Tibial nerve (tissue), 4 donors: Measurements from ENCODE around the gene ACSL1. TPM values are rescaled to one million over a fixed set of nuclear protein-coding genes. Genes with fewer than 3 reads are reported as not detected.

ENCODE experiments used
- DNase-seq, 2 donors: peaks; one replicate each; pipeline ENCODE4 v3.0.0-alpha.2; 2019; ENCODE audit warnings: low spot score in 2 of 2
- H3K27ac ChIP-seq, 4 donors: fragments of 200-600 bp; sonication (generic) in 3 of 4; one replicate each; pipeline ENCODE4 v1.5.1; 2017 to 2019; ENCODE audit warnings: mild to moderate bottlenecking in 1 of 4
- H3K27me3 ChIP-seq, 2 donors: fragments of 200-600 bp; sonication (generic) in 1 of 2; one replicate each; pipeline versions ENCODE4 v1.5.1 to v1.6.0; 2017 to 2019
- H3K36me3 ChIP-seq, 3 donors: fragments of 200-600 bp; sonication (generic); one replicate each; pipeline ENCODE4 v1.5.1; 2018 to 2019
- H3K4me1 ChIP-seq, 4 donors: fragments of 200-600 bp; sonication (generic) in 3 of 4; one replicate each; pipeline ENCODE4 v1.5.1; 2017 to 2019
- H3K4me3 ChIP-seq, 4 donors: fragments of 200-600 bp; sonication (generic) in 3 of 4; one replicate each; pipeline ENCODE4 v1.5.1; 2017 to 2019; ENCODE audit warnings: mild to moderate bottlenecking in 1 of 4, moderate library complexity in 1 of 4
- H3K9me3 ChIP-seq, 4 donors: fragments of 200-600 bp; sonication (generic) in 3 of 4; one replicate each; pipeline ENCODE4 v1.5.1; 2017 to 2019
- CTCF ChIP-seq, 5 experiments: fragments of 200-600 bp in 3 of 5; fragments of 450-650 bp in 2 of 5; sonication (generic) in 3 of 5; IDR thresholded peaks; one replicate each; pipeline ENCODE4 v1.5.1; 2016 to 2019; ENCODE audit warnings: antibody characterized with exemption in 5 of 5, mild to moderate bottlenecking in 3 of 5, moderate library complexity in 2 of 5
- EP300 ChIP-seq, 2 donors: sonication (generic); formaldehyde crosslinking; IDR thresholded peaks; one replicate each; pipeline ENCODE4 v1.6.1; 2017; ENCODE audit warnings: antibody characterized with exemption in 2 of 2, mild to moderate bottlenecking in 1 of 2
- POLR2A ChIP-seq, 2 donors: fragments of 450-650 bp; IDR thresholded peaks; one replicate each; pipeline ENCODE4 v1.6.1; 2017; ENCODE audit warnings: antibody characterized with exemption in 2 of 2, mild to moderate bottlenecking in 2 of 2, moderate library complexity in 2 of 2
- WGBS, 2 donors: methylation state at CpG; one replicate each; pipeline ENCODE4 v1.1.5; 2018; 5-methylcytosine and 5-hydroxymethylcytosine counted together
- total RNA-seq, 4 donors: library from RNA; depleted of rRNA; stranded (reverse); fragments of >200 nt; gene quantifications; one replicate each; pipeline ENCODE4 v1.1.0, GENCODE V29; 2016

The ACSL1 gene
- total RNA-seq, 4 donors from 2014 or later = 112 to 384 (median 211) TPM

DNA sequence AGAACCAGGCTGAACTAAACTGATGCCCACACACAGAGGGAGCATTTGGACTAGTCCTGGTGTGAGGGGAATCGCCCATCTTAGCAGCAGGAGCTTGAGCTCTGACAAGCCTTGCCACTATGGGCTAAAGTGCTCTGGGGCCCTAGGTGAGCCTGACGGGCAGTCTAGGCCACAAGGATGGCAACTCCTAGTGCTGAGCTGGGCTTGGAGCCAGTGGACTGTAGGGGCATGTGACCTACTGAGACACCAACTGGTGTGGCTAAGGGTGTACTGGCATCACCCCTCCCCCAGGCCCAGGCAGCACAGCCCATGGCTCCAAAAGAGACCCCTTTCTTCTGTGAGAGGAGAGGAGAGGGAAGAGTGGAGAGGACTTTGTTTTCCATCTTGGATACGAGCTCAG, 106.4 kb downstream of the ACSL1 start:
- Histone ChIP-seq H3K27ac (no peak overlapping the region), H3K4me1 (no peaks in the 10 kb centered on the region), H3K4me3 (no peak overlapping the region), H3K9me3 (peaks cover 0 to 3% (median 0%) of the 10 kb centered on the region in 4 donors), H3K36me3 (peaks cover 0 to 20% (median 0%) of the 10 kb centered on the region in 3 donors), H3K27me3 (no peaks in the 10 kb centered on the region)
- TF ChIP-seq POLR2A (IDR thresholded peaks at IDR 0.05) (no peak), CTCF (IDR thresholded peaks at IDR 0.05) (no peak), EP300 (IDR thresholded peaks at IDR 0.05) (no peak)
- no peak for DNase-seq
- WGBS, 2 donors = 84 to 95% methylated on average over 2 to 3 of the region's 3 CpGs

GRCh38 chr4:184715526-184715925, 110.2 kb downstream of the ACSL1 start:
- no peaks in the 10 kb centered on the region for H3K4me1 ChIP-seq
- 89 to 98% methylated on average over 4 of the region's 4 CpGs for WGBS, 2 donors
- no peak overlapping the region for H3K27ac ChIP-seq
- H3K4me3 ChIP-seq = no peak overlapping the region
- no peak for TF ChIP-seq POLR2A (IDR thresholded peaks at IDR 0.05)
- no peak for DNase-seq
- H3K9me3 ChIP-seq = no peaks in the 10 kb centered on the region
- no peaks in the 10 kb centered on the region for H3K27me3 ChIP-seq
- H3K36me3 ChIP-seq = peaks cover 0 to 24% (median 0%) of the 10 kb centered on the region in 3 donors

- no peak for TF ChIP-seq CTCF (IDR thresholded peaks at IDR 0.05)
- TF ChIP-seq EP300 (IDR thresholded peaks at IDR 0.05) = no peak
- no peak for TF ChIP-seq POLR2A (IDR thresholded peaks at IDR 0.05)
- DNase-seq = no peak
- no peaks in the 10 kb centered on the region for H3K9me3 ChIP-seq
- no peaks in the 10 kb centered on the region for H3K4me1 ChIP-seq
- WGBS, 2 donors = 49 to 68% methylated on average over 2 of the region's 2 CpGs
- no peak overlapping the region for H3K4me3 ChIP-seq
- H3K27me3 ChIP-seq = no peaks in the 10 kb centered on the region
- peaks cover 0 to 21% (median 0%) of the 10 kb centered on the region in 3 donors for H3K36me3 ChIP-seq
- H3K27ac ChIP-seq = no peak overlapping the region
These were observed 111.9 kb downstream of the ACSL1 start for GRCh38 chr4:184713887-184714286.

DNA sequence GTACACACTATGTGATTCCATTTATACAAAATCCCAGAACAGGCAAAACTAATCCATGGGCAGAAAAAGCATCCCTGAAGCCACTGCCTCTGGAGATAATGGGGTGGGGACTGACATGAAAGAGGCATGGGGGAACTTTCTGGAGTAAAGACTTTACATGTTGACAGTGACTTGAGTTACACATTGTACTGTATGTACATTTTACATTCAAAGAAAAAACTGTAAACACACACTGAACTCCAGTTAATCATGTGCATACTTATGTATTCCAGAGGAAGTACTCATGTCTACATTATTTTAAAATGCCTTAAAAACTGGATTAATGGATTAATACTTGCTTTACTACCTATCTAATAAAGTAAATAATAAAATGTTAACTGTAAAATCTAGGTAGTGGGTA, 113.4 kb downstream of the ACSL1 start:
- H3K27me3 ChIP-seq = no peaks in the 10 kb centered on the region
- no peaks in the 10 kb centered on the region for H3K4me1 ChIP-seq
- H3K9me3 ChIP-seq = no peaks in the 10 kb centered on the region
- H3K4me3 ChIP-seq = no peak overlapping the region
- DNase-seq = no peak
- no peak for TF ChIP-seq EP300 (IDR thresholded peaks at IDR 0.05)
- TF ChIP-seq CTCF (IDR thresholded peaks at IDR 0.05) = no peak
- no peak for TF ChIP-seq POLR2A (IDR thresholded peaks at IDR 0.05)
- H3K36me3 ChIP-seq = peaks cover 0 to 27% (median 0%) of the 10 kb centered on the region in 3 donors
- H3K27ac ChIP-seq = no peak overlapping the region

- Histone ChIP-seq H3K4me1 (no peaks in the 10 kb centered on the region), H3K36me3 (peaks cover 0 to 16% (median 0%) of the 10 kb centered on the region in 3 donors), H3K4me3 (no peak overlapping the region), H3K27ac (no peak overlapping the region), H3K9me3 (no peaks in the 10 kb centered on the region), H3K27me3 (no peaks in the 10 kb centered on the region)
- DNase-seq = no peak
- no peak for TF ChIP-seq EP300 (IDR thresholded peaks at IDR 0.05)
- no peak for TF ChIP-seq CTCF (IDR thresholded peaks at IDR 0.05)
- no peak for TF ChIP-seq POLR2A (IDR thresholded peaks at IDR 0.05)
- 88 to 89% methylated on average over 1 of the region's 1 CpG for WGBS, 2 donors
These were observed 119.3 kb downstream of the ACSL1 start for GRCh38 chr4:184706453-184706852.

- no peaks in the 10 kb centered on the region for H3K4me1 ChIP-seq
- no peak overlapping the region for H3K4me3 ChIP-seq
- no peak for DNase-seq
- H3K36me3 ChIP-seq = peaks cover 0 to 16% (median 0%) of the 10 kb centered on the region in 3 donors
- H3K9me3 ChIP-seq = no peaks in the 10 kb centered on the region
- H3K27me3 ChIP-seq = no peaks in the 10 kb centered on the region
- TF ChIP-seq CTCF (IDR thresholded peaks at IDR 0.05) = no peak
- TF ChIP-seq POLR2A (IDR thresholded peaks at IDR 0.05) = no peak
- no peak for TF ChIP-seq EP300 (IDR thresholded peaks at IDR 0.05)
- no peak overlapping the region for H3K27ac ChIP-seq
- 90% methylated on average over 5 of the region's 5 CpGs for WGBS, 2 donors
These were observed 120.1 kb downstream of the ACSL1 start for GRCh38 chr4:184705692-184706091.
